Hindlimb muscle (tissue), 1 donor: ENCODE results near the gene DLG5. TPM values are rescaled to one million over a fixed set of nuclear protein-coding genes. Genes with fewer than 3 reads are reported as not detected.

Experiments
- DNase-seq: peaks from one replicate; pipeline ENCODE4 v3.0.0-alpha.2; 2013
- polyA plus RNA-seq: library from polyadenylated mRNA; unstranded; fragments of 120-200 nt; gene quantifications from one replicate; pipeline ENCODE4 v1.2.1, GENCODE V29; 2013; ENCODE audit not compliant: insufficient read length

DLG5 gene
- 28.0 TPM for polyA plus RNA-seq

GRCh38 chr10:77926566-77927401 is at the start of gene DLG5:
TSS of gene DLG5 (minus strand) at chr10:77926755. CDS start at chr10:77926520, 235 bp downstream.
- DNase-seq = peak; percentile 74

GRCh38 chr10:77975086-77975666 is 48.6 kb upstream of the DLG5 start:
- no peak for DNase-seq

GRCh38 chr10:77974396-77975074 is 48.0 kb upstream of the DLG5 start:
- DNase-seq = no peak

GRCh38 chr10:77973276-77973675 is 46.7 kb upstream of the DLG5 start:
- no peak for DNase-seq

- DNase-seq = no peak
Observed at GRCh38 chr10:77972148-77972547, 45.6 kb upstream of the DLG5 start.

GRCh38 chr10:77971804-77972144 is 45.2 kb upstream of the DLG5 start:
- DNase-seq = no peak

GRCh38 chr10:77970869-77971803 is 44.6 kb upstream of the DLG5 start:
- DNase-seq = peak; percentile 86

- peak; percentile 74 for DNase-seq
Observed at GRCh38 chr10:77969114-77969513, 42.6 kb upstream of the DLG5 start.

- peak; percentile 46 for DNase-seq
Observed at GRCh38 chr10:77967611-77968022, 41.1 kb upstream of the DLG5 start.

GRCh38 chr10:77965294-77965693 is 38.7 kb upstream of the DLG5 start:
- DNase-seq = no peak

- no peak for DNase-seq
Observed at GRCh38 chr10:77964811-77965210, 38.3 kb upstream of the DLG5 start.

- no peak for DNase-seq
Observed at GRCh38 chr10:77963901-77964300, 37.3 kb upstream of the DLG5 start.

GRCh38 chr10:77962350-77963146 is 36.0 kb upstream of the DLG5 start:
- no peak for DNase-seq

GRCh38 chr10:77961668-77962067 is 35.1 kb upstream of the DLG5 start:
- DNase-seq = no peak

- DNase-seq = no peak
Observed at GRCh38 chr10:77960829-77961329, 34.3 kb upstream of the DLG5 start.

GRCh38 chr10:77959887-77960455 is 33.4 kb upstream of the DLG5 start:
- DNase-seq = no peak

GRCh38 chr10:77959384-77959783 is 32.8 kb upstream of the DLG5 start:
- no peak for DNase-seq

- DNase-seq = no peak
Observed at GRCh38 chr10:77955136-77955535, 28.6 kb upstream of the DLG5 start.

- no peak for DNase-seq
Observed at GRCh38 chr10:77949167-77949566, 22.6 kb upstream of the DLG5 start.

- DNase-seq = no peak
Observed at GRCh38 chr10:77946084-77946483, 19.5 kb upstream of the DLG5 start.

GRCh38 chr10:77944519-77944918 is 18.0 kb upstream of the DLG5 start:
- DNase-seq = no peak
